ENCODE data around the gene RAB36. TPM values are rescaled to one million over a fixed set of nuclear protein-coding genes. Genes with fewer than 3 reads are reported as not detected.
A peak's percentile ranks its signal among the peaks of the same experiment; 100 is the strongest.

RAB36 gene
- polyA plus RNA-seq, 2 of the 4 experiments (the other 2 are of a cell fraction): 2.5 to 4.0 TPM

- CTCF ChIA-PET: interaction anchor here (1.3 to 1.4 kb wide), 2 partner anchors 15 to 20 kb away, joined by 3 to 4 read pairs; no protein-coding TSS in a partner anchor
- 90% methylated on average over 5 of the region's 5 CpGs for WGBS (ENCODE audit: missing lambda C conversion rate)
- FAIRE-seq: no peak
- H3K27ac ChIP-seq: no peak overlapping the region
- peaks cover 6% of the 10 kb centered on the region; the same call in 2 of the 3 replicates for H3K4me1 ChIP-seq
- H3K4me2 ChIP-seq: no peak overlapping the region
- no peak for ATAC-seq
- POLR2A ChIA-PET: no interaction called here
- no peaks in the 10 kb centered on the region for H3K9me3 ChIP-seq
- no peak for TF ChIP-seq CEBPB (IDR thresholded peaks at IDR 0.05)
- TF ChIP-seq FOSL2 (IDR thresholded peaks at IDR 0.05): no peak
- TF ChIP-seq FOSL2 (CRISPR knock-in tag; IDR thresholded peaks at IDR 0.05): no peak
- TF ChIP-seq CHD4 (IDR thresholded peaks at IDR 0.05; ENCODE audit: borderline replicate concordance): no peak
- no peak for TF ChIP-seq ZFP36 (IDR thresholded peaks at IDR 0.05; ENCODE audit: borderline replicate concordance, partially characterized antibody)
- TF ChIP-seq SREBF2 (IDR thresholded peaks at IDR 0.05): no peak
- no peak for TF ChIP-seq SMC3 (IDR thresholded peaks at IDR 0.05)
- TF ChIP-seq HDAC2 (IDR thresholded peaks at IDR 0.05): no peak
- no peak for TF ChIP-seq RARB (CRISPR knock-in tag; IDR thresholded peaks at IDR 0.05)
- no peak for TF ChIP-seq EHF (CRISPR knock-in tag; IDR thresholded peaks at IDR 0.05)
- TF ChIP-seq, protein P1, sequence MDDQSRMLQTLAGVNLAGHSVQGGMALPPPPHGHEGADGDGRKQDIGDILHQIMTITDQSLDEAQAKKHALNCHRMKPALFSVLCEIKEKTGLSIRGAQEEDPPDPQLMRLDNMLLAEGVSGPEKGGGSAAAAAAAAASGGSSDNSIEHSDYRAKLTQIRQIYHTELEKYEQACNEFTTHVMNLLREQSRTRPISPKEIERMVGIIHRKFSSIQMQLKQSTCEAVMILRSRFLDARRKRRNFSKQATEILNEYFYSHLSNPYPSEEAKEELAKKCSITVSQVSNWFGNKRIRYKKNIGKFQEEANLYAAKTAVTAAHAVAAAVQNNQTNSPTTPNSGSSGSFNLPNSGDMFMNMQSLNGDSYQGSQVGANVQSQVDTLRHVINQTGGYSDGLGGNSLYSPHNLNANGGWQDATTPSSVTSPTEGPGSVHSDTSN (IDR thresholded peaks at IDR 0.05): no peak
- no peak for TF ChIP-seq ZC3H11A (IDR thresholded peaks at IDR 0.05)
- no peak for DNase-seq (ENCODE audit: low read depth in 1 of 2, low spot score in 1 of 2)
- no peak overlapping the region for H3K4me3 ChIP-seq
Measured at GRCh38 chr22:23193196-23193827, 48.0 kb downstream of the RAB36 start.

DNA sequence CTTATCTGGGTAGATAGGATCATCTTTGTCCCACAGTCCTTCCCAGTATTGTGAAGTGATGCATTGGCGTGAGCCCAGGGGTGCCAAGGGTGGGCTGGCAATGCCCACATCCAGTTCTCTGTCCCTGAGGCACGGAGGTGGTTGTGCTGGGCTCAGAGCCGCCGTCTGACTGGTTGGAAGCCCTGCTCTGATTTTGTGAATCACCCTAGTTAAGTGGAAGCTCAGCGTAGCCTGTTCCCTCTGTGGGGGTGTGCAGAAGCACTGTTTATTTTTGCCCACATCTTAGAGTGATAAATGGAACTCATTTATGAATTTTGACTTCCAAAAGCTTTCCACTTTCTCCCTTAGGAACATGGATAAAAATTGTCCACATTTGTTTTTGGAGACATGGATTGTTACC lies 48.6 kb downstream of the RAB36 start:
- POLR2A ChIA-PET: no interaction called here

GRCh38 chr22:23196165-23196564 lies 50.9 kb downstream of the RAB36 start:
- DNase-seq (ENCODE audit: low read depth in 1 of 2, low spot score in 1 of 2): no peak
- H3K9me3 ChIP-seq: no peaks in the 10 kb centered on the region
- no peak for ATAC-seq
- peaks cover 6% of the 10 kb centered on the region; the same call in 2 of the 3 replicates for H3K4me1 ChIP-seq
- POLR2A ChIA-PET: no interaction called here
- WGBS (ENCODE audit: missing lambda C conversion rate): 91% methylated on average over 11 of the region's 11 CpGs
- no peak for FAIRE-seq
- no peak overlapping the region for H3K4me3 ChIP-seq
- H3K4me2 ChIP-seq: no peak overlapping the region
- no peak for TF ChIP-seq CHD4 (IDR thresholded peaks at IDR 0.05; ENCODE audit: borderline replicate concordance)
- no peak for TF ChIP-seq USF2 (IDR thresholded peaks at IDR 0.05)
- TF ChIP-seq ZNF302 (CRISPR knock-in tag; IDR thresholded peaks at IDR 0.05): no peak
- no peak for TF ChIP-seq JUNB (IDR thresholded peaks at IDR 0.05)
- TF ChIP-seq MYC (IDR thresholded peaks at IDR 0.05; ENCODE audit: borderline replicate concordance, low read length): no peak
- no peak for TF ChIP-seq RCOR1 (IDR thresholded peaks at IDR 0.05; ENCODE audit: low read depth, low read length)
- TF ChIP-seq TP53 (CRISPR knock-in tag; IDR thresholded peaks at IDR 0.05): no peak
- TF ChIP-seq RARB (CRISPR knock-in tag; IDR thresholded peaks at IDR 0.05): no peak
- no peak for TF ChIP-seq EP300 (IDR thresholded peaks at IDR 0.05)
- TF ChIP-seq NPAS2 (CRISPR knock-in tag; IDR thresholded peaks at IDR 0.05; ENCODE audit: borderline replicate concordance): no peak
- TF ChIP-seq SMC3 (IDR thresholded peaks at IDR 0.05): no peak
- no peak for TF ChIP-seq CTCF (IDR thresholded peaks at IDR 0.05)
- TF ChIP-seq SREBF2 (IDR thresholded peaks at IDR 0.05): no peak
- no peak for TF ChIP-seq CBX2 (IDR thresholded peaks at IDR 0.05; ENCODE audit: borderline replicate concordance, low read depth)
- CTCF ChIA-PET: no interaction called here
- H3K27ac ChIP-seq: no peak overlapping the region

More for the DNA sequence above, 48.6 kb downstream of the RAB36 start:
- H3K4me2 ChIP-seq: peak overlapping the region; percentile 23; the same call in 1 of the 3 replicates
- DNase-seq (ENCODE audit: low read depth in 1 of 2, low spot score in 1 of 2): no peak
- no peak for FAIRE-seq
- ATAC-seq: no peak
- peaks cover 6% of the 10 kb centered on the region; the same call in 2 of the 3 replicates for H3K4me1 ChIP-seq
- no peaks in the 10 kb centered on the region for H3K9me3 ChIP-seq
- no peak overlapping the region for H3K4me3 ChIP-seq
- no peak overlapping the region for H3K27ac ChIP-seq
- no peak for TF ChIP-seq ZSCAN20 (CRISPR knock-in tag; IDR thresholded peaks at IDR 0.05)
- CTCF ChIA-PET: interaction anchor here (1.1 to 1.3 kb wide), 2 partner anchors 15 to 79 kb away, joined by 3 to 4 read pairs; no protein-coding TSS in a partner anchor
- WGBS (ENCODE audit: missing lambda C conversion rate): 100% methylated on average over 2 of the region's 5 CpGs
